Thyroid gland (tissue), 4 donors: ENCODE data around the gene ZNF467. TPM values are rescaled to one million over a fixed set of nuclear protein-coding genes. Genes with fewer than 3 reads are reported as not detected.

ENCODE experiments used
- DNase-seq, 2 donors: peaks; one replicate each; pipeline ENCODE4 v3.0.0-alpha.2; 2019
- H3K27ac ChIP-seq, 3 donors: fragments of 200-600 bp; sonication (generic); 1 replicate in 2 of 3; 2 replicates in 1 of 3; pipeline ENCODE4 v1.5.1; 2016 to 2019; ENCODE audit warnings: mild to moderate bottlenecking in 1 of 3, moderate library complexity in 1 of 3
- H3K27me3 ChIP-seq: fragments of 200-600 bp; sonication (generic); one replicate; pipeline ENCODE4 v1.5.1; 2019
- H3K36me3 ChIP-seq, 2 donors: fragments of 200-600 bp; sonication (generic); one replicate each; pipeline ENCODE4 v1.5.1; 2016 to 2019
- H3K4me1 ChIP-seq, 2 donors: fragments of 200-600 bp; sonication (generic); one replicate each; pipeline ENCODE4 v1.5.1; 2017 to 2019
- H3K4me3 ChIP-seq, 3 donors: fragments of 200-600 bp; sonication (generic); replicated peaks in 1 of 3; 1 replicate in 2 of 3; 2 replicates in 1 of 3; pipeline ENCODE4 v1.5.1; 2016; ENCODE audit warnings: mild to moderate bottlenecking in 1 of 3
- H3K9me3 ChIP-seq: fragments of 200-600 bp; sonication (generic); one replicate; pipeline ENCODE4 v1.5.1; 2017
- CTCF ChIP-seq, 6 experiments: fragments of 200-600 bp in 3 of 6; fragments of 450-650 bp in 3 of 6; sonication (generic) in 3 of 6; IDR thresholded peaks; one replicate each; pipeline ENCODE4 v1.5.1; 2016 to 2019; ENCODE audit warnings: antibody characterized with exemption in 6 of 6, mild to moderate bottlenecking in 2 of 6, inconsistent platforms in 1 of 6, moderate library complexity in 1 of 6
- POLR2A ChIP-seq, 2 donors: fragments of 450-650 bp; IDR thresholded peaks; one replicate each; pipeline ENCODE4 v1.6.1; 2017; ENCODE audit warnings: antibody characterized with exemption in 2 of 2, mild to moderate bottlenecking in 2 of 2, moderate library complexity in 1 of 2
- WGBS, 2 donors: methylation state at CpG; one replicate each; pipeline ENCODE4 v1.1.5; 2017; 5-methylcytosine and 5-hydroxymethylcytosine counted together
- intact Hi-C: fragments of 100-400 bp; cut with DNase I; formaldehyde crosslinking; loops from one replicate; pipeline ENCODE4 v1.15.1; 2023
- total RNA-seq, 4 donors: library from RNA; depleted of rRNA; stranded (reverse); fragments of >200 nt; gene quantifications; one replicate each; pipeline ENCODE4 v1.2.3, GENCODE V29; 2016

The ZNF467 gene
- total RNA-seq, 4 donors from 2014 or later = 11.8 to 18.8 (median 15.5) TPM

- Histone ChIP-seq H3K27ac (no peak overlapping the region), H3K27me3 (no peaks in the 10 kb centered on the region), H3K9me3 (no peaks in the 10 kb centered on the region), H3K4me3 (no peak overlapping the region), H3K4me1 (no peaks in the 10 kb centered on the region), H3K36me3 (peaks cover 5 to 9% of the 10 kb centered on the region in 2 donors)
- intact Hi-C loops = no loop called here
- TF ChIP-seq POLR2A (IDR thresholded peaks at IDR 0.05) (no peak), CTCF (IDR thresholded peaks at IDR 0.05) (no peak)
- 86 to 90% methylated on average over 6 of the region's 6 CpGs for WGBS, 2 donors
- DNase-seq = no peak
Measured at GRCh38 chr7:149760538-149760937, 12.8 kb downstream of the ZNF467 start.

GRCh38 chr7:149759093-149759860, 14.1 kb downstream of the ZNF467 start:
- H3K4me3 ChIP-seq = no peak overlapping the region
- no peaks in the 10 kb centered on the region for H3K4me1 ChIP-seq
- no peaks in the 10 kb centered on the region for H3K9me3 ChIP-seq
- TF ChIP-seq POLR2A (IDR thresholded peaks at IDR 0.05) (no peak), CTCF (IDR thresholded peaks at IDR 0.05) (no peak)
- intact Hi-C loops = no loop called here
- no peak for DNase-seq
- H3K27me3 ChIP-seq = no peaks in the 10 kb centered on the region
- no peak overlapping the region for H3K27ac ChIP-seq
- 78 to 83% methylated on average over 12 of the region's 12 CpGs for WGBS, 2 donors
- peaks cover 0 to 1% of the 10 kb centered on the region in 2 donors for H3K36me3 ChIP-seq

GRCh38 chr7:149753375-149754233, 19.8 kb downstream of the ZNF467 start:
- H3K27ac ChIP-seq = no peak overlapping the region
- TF ChIP-seq CTCF (IDR thresholded peaks at IDR 0.05) = peak in 2 of 6 experiments; percentile 12 to 55
- TF ChIP-seq POLR2A (IDR thresholded peaks at IDR 0.05) = no peak
- no peak overlapping the region for H3K4me3 ChIP-seq
- intact Hi-C loops = no loop called here
- no peaks in the 10 kb centered on the region for H3K9me3 ChIP-seq
- H3K36me3 ChIP-seq = no peaks in the 10 kb centered on the region
- DNase-seq = peak; percentile 27 to 46
- H3K27me3 ChIP-seq = no peaks in the 10 kb centered on the region
- 63 to 64% methylated on average over 20 of the region's 20 CpGs for WGBS, 2 donors
- H3K4me1 ChIP-seq = no peaks in the 10 kb centered on the region

- Histone ChIP-seq H3K9me3 (no peaks in the 10 kb centered on the region), H3K36me3 (no peaks in the 10 kb centered on the region), H3K4me1 (no peaks in the 10 kb centered on the region), H3K27ac (no peak overlapping the region), H3K4me3 (no peak overlapping the region), H3K27me3 (no peaks in the 10 kb centered on the region)
- intact Hi-C loops = no loop called here
- no peak for TF ChIP-seq POLR2A (IDR thresholded peaks at IDR 0.05)
- no peak for TF ChIP-seq CTCF (IDR thresholded peaks at IDR 0.05)
- 85 to 87% methylated on average over 5 of the region's 5 CpGs for WGBS, 2 donors
- DNase-seq = no peak
Measured at GRCh38 chr7:149752646-149753045, 20.7 kb downstream of the ZNF467 start.
